22Rv1 (cell line): Measurements from ENCODE around the gene RPP25.

Experiments
- H3K27ac ChIP-seq: fragments of 450-650 bp; 2 replicates; pipeline ENCODE4 v1.5.1; 2017
- ZFX ChIP-seq: fragments of 450-650 bp; IDR thresholded peaks from 2 replicates; pipeline ENCODE4 v1.6.1; 2017; ENCODE audit warnings: antibody characterized with exemption, borderline replicate concordance
- TF ChIP-seq, protein P1 (sequence below): fragments of 450-650 bp; IDR thresholded peaks from 2 replicates; pipeline ENCODE4 v1.5.1; 2017; ENCODE audit warnings: mild to moderate bottlenecking

Gene RPP25

DNA sequence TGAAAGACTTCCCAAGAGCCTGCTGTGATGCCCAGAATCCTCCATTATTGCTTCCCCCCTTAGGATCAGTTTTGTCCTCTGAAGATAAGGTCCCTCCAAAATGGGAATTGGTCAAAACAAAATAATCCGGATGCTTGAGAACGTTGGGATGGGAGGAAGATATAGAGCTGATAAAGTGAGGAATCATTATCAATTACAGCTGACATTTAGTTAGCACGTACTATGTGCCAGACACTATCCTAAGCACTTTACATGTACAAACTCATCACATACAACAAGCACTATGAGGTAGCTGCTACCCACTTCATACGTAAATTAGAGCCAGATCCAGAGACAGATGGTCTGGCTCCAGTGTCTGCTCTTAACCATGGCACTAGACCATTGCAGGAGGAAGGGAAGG is 6.6 kb upstream of the RPP25 start:
- TF ChIP-seq ZFX = no peak
- TF ChIP-seq, protein P1, sequence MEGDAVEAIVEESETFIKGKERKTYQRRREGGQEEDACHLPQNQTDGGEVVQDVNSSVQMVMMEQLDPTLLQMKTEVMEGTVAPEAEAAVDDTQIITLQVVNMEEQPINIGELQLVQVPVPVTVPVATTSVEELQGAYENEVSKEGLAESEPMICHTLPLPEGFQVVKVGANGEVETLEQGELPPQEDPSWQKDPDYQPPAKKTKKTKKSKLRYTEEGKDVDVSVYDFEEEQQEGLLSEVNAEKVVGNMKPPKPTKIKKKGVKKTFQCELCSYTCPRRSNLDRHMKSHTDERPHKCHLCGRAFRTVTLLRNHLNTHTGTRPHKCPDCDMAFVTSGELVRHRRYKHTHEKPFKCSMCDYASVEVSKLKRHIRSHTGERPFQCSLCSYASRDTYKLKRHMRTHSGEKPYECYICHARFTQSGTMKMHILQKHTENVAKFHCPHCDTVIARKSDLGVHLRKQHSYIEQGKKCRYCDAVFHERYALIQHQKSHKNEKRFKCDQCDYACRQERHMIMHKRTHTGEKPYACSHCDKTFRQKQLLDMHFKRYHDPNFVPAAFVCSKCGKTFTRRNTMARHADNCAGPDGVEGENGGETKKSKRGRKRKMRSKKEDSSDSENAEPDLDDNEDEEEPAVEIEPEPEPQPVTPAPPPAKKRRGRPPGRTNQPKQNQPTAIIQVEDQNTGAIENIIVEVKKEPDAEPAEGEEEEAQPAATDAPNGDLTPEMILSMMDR = no peak
- no peak overlapping the region for H3K27ac ChIP-seq

DNA sequence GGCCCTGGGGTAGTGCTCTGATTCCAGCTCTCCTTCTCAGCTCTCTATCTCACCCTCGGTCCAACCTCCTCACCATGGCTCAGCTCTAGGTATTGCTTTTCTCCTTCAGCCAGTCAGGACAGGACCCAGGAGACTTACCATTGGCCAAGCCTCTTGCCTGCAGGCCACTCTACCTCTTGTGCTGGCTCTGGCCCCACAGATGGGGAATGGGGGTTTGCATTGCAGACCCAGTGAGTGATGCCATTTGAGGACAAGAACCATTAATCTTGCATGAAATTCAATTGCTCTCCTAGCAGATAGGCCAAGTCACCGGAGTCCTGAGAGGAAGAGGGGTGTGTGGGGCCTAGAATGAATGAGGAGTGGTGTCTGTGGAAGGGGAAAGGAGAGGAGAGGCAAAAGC is 6.1 kb upstream of the RPP25 start:
- no peak overlapping the region for H3K27ac ChIP-seq
- no peak for TF ChIP-seq ZFX
- TF ChIP-seq, protein P1 = no peak

DNA sequence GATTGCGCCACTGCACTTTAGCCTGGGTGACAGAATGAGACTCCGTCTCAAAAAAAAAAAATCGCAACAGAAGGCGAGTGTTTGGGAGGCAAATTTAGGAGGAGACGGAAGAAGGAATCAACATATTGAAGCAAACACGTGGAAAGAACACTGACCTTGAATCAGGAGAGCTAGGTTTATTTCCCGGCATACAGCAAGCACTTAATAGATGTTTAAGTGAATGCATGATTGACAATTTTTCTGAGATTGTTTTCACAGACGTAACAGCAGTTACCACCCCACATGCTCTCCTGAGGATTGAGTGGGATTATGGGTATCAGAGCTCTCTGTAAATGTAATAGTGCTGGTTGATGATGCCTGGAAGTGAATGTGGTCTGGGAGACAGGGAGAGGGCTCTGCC is 5.6 kb upstream of the RPP25 start:
- TF ChIP-seq ZFX = no peak
- TF ChIP-seq, protein P1 = no peak
- H3K27ac ChIP-seq = no peak overlapping the region

DNA sequence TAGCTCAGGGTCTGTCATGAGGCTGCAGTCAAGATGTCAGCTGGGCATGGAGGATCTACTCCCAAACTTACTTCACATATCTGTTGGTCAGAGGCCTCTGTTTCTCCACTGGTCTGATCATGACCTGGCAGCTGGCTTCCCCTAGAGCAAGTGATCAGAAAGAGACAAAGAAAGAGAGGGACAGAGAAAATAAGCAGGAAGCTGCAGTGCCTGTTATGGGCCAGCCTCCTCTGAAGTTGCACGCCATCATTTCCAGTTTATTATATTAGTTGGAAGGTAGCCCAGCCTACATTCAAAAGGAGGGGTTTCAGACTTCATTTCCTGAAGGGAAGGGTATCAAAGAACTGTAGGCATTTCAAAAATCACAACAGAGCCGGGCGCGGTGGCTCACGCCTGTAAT is 5.0 kb upstream of the RPP25 start:
- TF ChIP-seq ZFX = no peak
- TF ChIP-seq, protein P1 = no peak
- no peak overlapping the region for H3K27ac ChIP-seq

DNA sequence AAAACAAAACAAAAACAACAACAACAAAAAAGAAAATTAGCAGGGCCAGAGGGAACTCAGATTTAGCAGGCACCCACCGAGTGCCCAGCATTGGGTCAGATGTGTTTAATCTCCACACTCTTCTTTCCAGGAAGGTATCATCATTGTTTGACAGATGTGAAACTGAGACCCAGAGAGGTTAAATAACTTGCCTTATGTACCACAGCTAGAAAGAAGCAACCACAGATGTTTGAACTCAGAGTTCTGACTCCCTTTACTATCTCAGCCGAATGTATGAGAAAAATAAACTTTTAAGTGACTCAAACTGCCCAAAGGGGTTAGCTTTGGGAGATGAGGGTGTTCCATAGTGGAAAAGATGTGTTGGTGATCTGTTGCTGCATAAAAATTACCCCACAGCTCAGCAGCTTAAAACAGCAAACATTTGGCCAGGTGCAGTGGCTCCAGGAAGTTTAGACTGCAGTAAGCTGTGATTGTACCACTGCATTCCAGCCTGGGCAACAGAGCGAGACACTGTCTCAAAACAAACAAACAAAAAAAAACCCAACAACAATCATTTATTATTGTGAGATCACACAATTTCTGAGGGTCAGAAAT is 4.5 kb upstream of the RPP25 start:
- H3K27ac ChIP-seq = no peak overlapping the region
- TF ChIP-seq, protein P1 = no peak
- TF ChIP-seq ZFX = no peak

DNA sequence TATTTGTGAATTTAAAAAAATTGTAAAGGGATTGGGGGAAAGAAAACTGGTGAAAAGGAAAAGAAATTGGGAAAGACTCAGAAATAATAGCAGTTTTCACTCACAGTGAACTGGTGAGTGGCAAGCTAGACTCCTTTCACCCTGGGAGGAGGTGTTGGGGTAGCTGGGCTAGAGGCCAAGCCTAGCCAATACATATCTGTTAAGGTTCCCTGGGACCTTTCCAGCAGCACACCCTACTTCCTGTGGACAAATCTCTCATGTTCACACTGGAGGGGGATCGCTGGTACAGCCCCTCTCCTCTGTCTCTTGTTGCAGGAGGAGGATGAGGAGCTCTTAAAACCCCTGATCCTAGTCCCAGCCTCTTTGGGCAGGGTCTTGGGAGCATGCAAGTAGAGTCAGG is 3.7 kb upstream of the RPP25 start:
- TF ChIP-seq, protein P1 = no peak
- no peak for TF ChIP-seq ZFX
- H3K27ac ChIP-seq = no peak overlapping the region

DNA sequence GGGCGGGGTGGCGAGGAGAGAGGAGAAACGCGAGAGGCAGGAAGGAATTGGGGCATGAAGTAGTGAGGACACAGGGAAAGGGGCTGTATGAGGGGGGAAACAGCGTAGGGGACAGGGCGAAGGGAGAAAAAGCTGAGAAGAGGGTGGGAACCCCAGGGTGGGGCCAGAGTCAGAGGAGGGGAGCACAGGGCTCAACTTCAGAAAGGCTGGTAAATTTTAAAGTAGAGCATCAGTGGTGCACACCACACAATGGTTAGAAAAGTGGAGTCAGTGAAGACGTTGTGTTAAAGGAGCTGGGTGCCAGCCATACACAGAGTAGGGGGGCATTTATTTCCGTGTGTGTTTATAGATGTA is 3.0 kb upstream of the RPP25 start:
- TF ChIP-seq, protein P1 = no peak
- no peak for TF ChIP-seq ZFX
- no peak overlapping the region for H3K27ac ChIP-seq
